DND-41 (cell line): ENCODE data around the gene ELMO3.

Experiments
- ATAC-seq: fragments of 200-7000 bp; cut with Tn5 transposase; 3 replicates; pipeline ENCODE4 v1.9.1; 2021; ENCODE audit warnings: low read depth; ENCODE audit not compliant: insufficient read depth
- DNase-seq: peaks from one replicate; pipeline ENCODE4 v3.0.0-alpha.2; 2020
- H2AFZ ChIP-seq: 2 replicates; pipeline ENCODE4 v1.6.0; 2012; ENCODE audit warnings: low read depth, low read length
- H3K27ac ChIP-seq: 2 replicates; pipeline ENCODE4 v1.5.1; 2012; ENCODE audit warnings: low read length, inconsistent platforms
- H3K27me3 ChIP-seq: fragments of 200-600 bp; sonication (generic); 2 replicates; pipeline ENCODE4 v1.6.0; 2012; ENCODE audit warnings: low read length, mild to moderate bottlenecking, inconsistent platforms; ENCODE audit not compliant: insufficient read depth, poor library complexity
- H3K36me3 ChIP-seq: 2 replicates; pipeline ENCODE4 v1.5.1; 2012; ENCODE audit warnings: low read length, inconsistent platforms; ENCODE audit not compliant: insufficient read depth
- H3K4me1 ChIP-seq: 2 replicates; pipeline ENCODE4 v1.5.1; 2012; ENCODE audit warnings: mild to moderate bottlenecking, low read length; ENCODE audit not compliant: insufficient read depth
- H3K4me2 ChIP-seq: 2 replicates; pipeline ENCODE4 v1.6.0; 2012; ENCODE audit warnings: mild to moderate bottlenecking, moderate library complexity, low read length, inconsistent platforms; ENCODE audit not compliant: insufficient read depth
- H3K4me3 ChIP-seq, 2 experiments: fragments of 200-600 bp in 1 of 2; shearing (Covaris generic) in 1 of 2; 2 replicates each; pipeline ENCODE4 v1.5.1; 2012 to 2016; ENCODE audit warnings: inconsistent platforms in 2 of 2, low read length in 2 of 2, mild to moderate bottlenecking in 2 of 2, low read depth in 1 of 2, moderate library complexity in 1 of 2
- H3K79me2 ChIP-seq: 2 replicates; pipeline ENCODE4 v1.6.0; 2012; ENCODE audit warnings: low read length, inconsistent platforms; ENCODE audit not compliant: insufficient read depth
- H3K9ac ChIP-seq: 2 replicates; pipeline ENCODE4 v1.6.0; 2012; ENCODE audit warnings: low read depth, mild to moderate bottlenecking, inconsistent platforms, low read length, moderate library complexity
- H3K9me3 ChIP-seq: 2 replicates; pipeline ENCODE4 v1.5.1; 2012; ENCODE audit warnings: low read length, moderate library complexity, mild to moderate bottlenecking, inconsistent platforms; ENCODE audit not compliant: insufficient read depth, severe bottlenecking
- H4K20me1 ChIP-seq: 2 replicates; pipeline ENCODE4 v1.6.0; 2012; ENCODE audit warnings: low read length; ENCODE audit not compliant: insufficient read depth
- CTCF ChIP-seq: IDR thresholded peaks from 2 replicates; pipeline ENCODE4 v1.5.1; 2012; ENCODE audit warnings: borderline replicate concordance, low read length, moderate library complexity, mild to moderate bottlenecking; ENCODE audit not compliant: poor library complexity, severe bottlenecking; ENCODE audit errors: extremely low read depth
- EZH2 ChIP-seq: IDR thresholded peaks from 3 replicates; pipeline ENCODE4 v1.6.1; 2012; ENCODE audit warnings: borderline replicate concordance, low read depth, mild to moderate bottlenecking, moderate library complexity, low read length, inconsistent platforms; ENCODE audit not compliant: severe bottlenecking

Gene ELMO3

GRCh38 chr16:67192781-67193361, 6.1 kb upstream of the ELMO3 start:
- Histone ChIP-seq H4K20me1 (peaks cover 41% of the 10 kb centered on the region), H3K9me3 (no peaks in the 10 kb centered on the region), H2AFZ (no peak overlapping the region), H3K27ac (peak overlapping the region; percentile 80), H3K36me3 (peaks cover 55% of the 10 kb centered on the region), H3K79me2 (peaks cover 41% of the 10 kb centered on the region), H3K4me3 (peak overlapping the region; percentile 92 to 94), H3K9ac (peak overlapping the region; percentile 85), H3K4me2 (peak overlapping the region; percentile 96), H3K4me1 (peaks cover 37% of the 10 kb centered on the region), H3K27me3 (no peaks in the 10 kb centered on the region)
- peak; percentile 22 for DNase-seq
- TF ChIP-seq CTCF (no peak), EZH2 (no peak)
- no peak for ATAC-seq

- ATAC-seq (no peak), DNase-seq (no peak)
- TF ChIP-seq EZH2 (no peak), CTCF (no peak)
- H4K20me1 ChIP-seq = peaks cover 44% of the 10 kb centered on the region
- peak overlapping the region; percentile 96 for H3K4me2 ChIP-seq
- H3K4me3 ChIP-seq = peak overlapping the region; percentile 92 to 94; a peak in 3 of 4 replicates
- H3K36me3 ChIP-seq = peaks cover 62% of the 10 kb centered on the region
- no peak overlapping the region for H2AFZ ChIP-seq
- H3K9ac ChIP-seq = peak overlapping the region; percentile 85
- peaks cover 37% of the 10 kb centered on the region for H3K4me1 ChIP-seq
- H3K9me3 ChIP-seq = no peaks in the 10 kb centered on the region
- peaks cover 41% of the 10 kb centered on the region for H3K79me2 ChIP-seq
- no peaks in the 10 kb centered on the region for H3K27me3 ChIP-seq
- H3K27ac ChIP-seq = peak overlapping the region; percentile 80
Observed at GRCh38 chr16:67193536-67193935, 5.4 kb upstream of the ELMO3 start.

GRCh38 chr16:67194260-67194659, 4.7 kb upstream of the ELMO3 start:
- Histone ChIP-seq H3K4me1 (peaks cover 37% of the 10 kb centered on the region), H2AFZ (no peak overlapping the region), H3K36me3 (peaks cover 68% of the 10 kb centered on the region), H3K27me3 (no peaks in the 10 kb centered on the region), H3K4me3 (peak overlapping the region in 1 of 2 experiments; percentile 94; a peak in 2 of 4 replicates), H3K9ac (0 out of 2 replicates have a peak overlapping the region, but pooled peaks have one; percentile 85), H3K27ac (no peak overlapping the region), H3K79me2 (peaks cover 41% of the 10 kb centered on the region), H3K9me3 (no peaks in the 10 kb centered on the region), H3K4me2 (peak overlapping the region; percentile 96), H4K20me1 (peaks cover 44% of the 10 kb centered on the region)
- TF ChIP-seq EZH2 = no peak
- no peak for TF ChIP-seq CTCF
- no peak for DNase-seq
- ATAC-seq = no peak

GRCh38 chr16:67195676-67196075, 3.3 kb upstream of the ELMO3 start:
- peaks cover 41% of the 10 kb centered on the region for H3K79me2 ChIP-seq
- H4K20me1 ChIP-seq = peaks cover 48% of the 10 kb centered on the region
- H3K9me3 ChIP-seq = no peaks in the 10 kb centered on the region
- TF ChIP-seq EZH2 = no peak
- no peak for TF ChIP-seq CTCF
- H3K27me3 ChIP-seq = no peaks in the 10 kb centered on the region
- DNase-seq = no peak
- ATAC-seq = no peak
- H3K4me2 ChIP-seq = no peak overlapping the region
- H3K4me3 ChIP-seq = no peak overlapping the region
- no peak overlapping the region for H3K27ac ChIP-seq
- H3K9ac ChIP-seq = no peak overlapping the region
- no peak overlapping the region for H2AFZ ChIP-seq
- peaks cover 79% of the 10 kb centered on the region for H3K36me3 ChIP-seq
- H3K4me1 ChIP-seq = peaks cover 36% of the 10 kb centered on the region
